GM06990 (cell line): ENCODE results near the gene TNIK.
"Not testable (repeated sequence)": the region's sequence is repeated elsewhere in the genome, so short reads cannot be mapped to it uniquely, and the experiment has no call there.

Source experiments
- DNase-seq: peaks from one replicate; pipeline ENCODE4 v3.0.0-alpha.2; 2011; ENCODE audit not compliant: insufficient read length; ENCODE audit errors: extremely low read depth
- H3K27me3 ChIP-seq: replicated peaks from 2 replicates; pipeline ENCODE4 v1.6.0; 2011; ENCODE audit warnings: low read length; ENCODE audit not compliant: control insufficient read depth, insufficient read depth
- H3K36me3 ChIP-seq: 2 replicates; pipeline ENCODE4 v1.5.1; 2011; ENCODE audit warnings: low read length; ENCODE audit not compliant: control insufficient read depth, insufficient read depth
- H3K4me3 ChIP-seq: replicated peaks from 2 replicates; pipeline ENCODE4 v1.5.1; 2011; ENCODE audit warnings: low read depth, mild to moderate bottlenecking, control low read depth, low read length
- CTCF ChIP-seq: IDR thresholded peaks from 2 replicates; pipeline ENCODE4 v1.5.1; 2011; ENCODE audit warnings: low read length, control low read depth, mild to moderate bottlenecking, inconsistent platforms; ENCODE audit not compliant: insufficient read depth, poor library complexity, severe bottlenecking

TNIK gene

GRCh38 chr3:171384101-171384891, 75.9 kb downstream of the TNIK start:
- DNase-seq: no peak
- TF ChIP-seq CTCF: no peak
- Histone ChIP-seq H3K36me3 (no peaks in the 10 kb centered on the region; the same call in none of the 2 replicates), H3K27me3 (no peaks in the 10 kb centered on the region), H3K4me3 (no peak overlapping the region)

GRCh38 chr3:171383206-171384018, 76.8 kb downstream of the TNIK start:
- H3K4me3 ChIP-seq: no peak overlapping the region
- no peaks in the 10 kb centered on the region; the same call in none of the 2 replicates for H3K36me3 ChIP-seq
- DNase-seq: no peak
- no peak for TF ChIP-seq CTCF
- no peaks in the 10 kb centered on the region for H3K27me3 ChIP-seq

- H3K4me3 ChIP-seq, DNase-seq, H3K36me3 ChIP-seq, H3K27me3 ChIP-seq: not testable (repeated sequence)
These were observed 77.9 kb downstream of the TNIK start for GRCh38 chr3:171382347-171382746.

GRCh38 chr3:171380711-171381425, 79.3 kb downstream of the TNIK start:
- no peaks in the 10 kb centered on the region for H3K27me3 ChIP-seq
- no peak for TF ChIP-seq CTCF
- DNase-seq: no peak
- H3K36me3 ChIP-seq: no peaks in the 10 kb centered on the region; the same call in none of the 2 replicates
- H3K4me3 ChIP-seq: no peak overlapping the region

- H3K36me3 ChIP-seq: no peaks in the 10 kb centered on the region; the same call in none of the 2 replicates
- DNase-seq: no peak
- H3K27me3 ChIP-seq: no peaks in the 10 kb centered on the region
- no peak overlapping the region for H3K4me3 ChIP-seq
- no peak for TF ChIP-seq CTCF
These were observed 80.2 kb downstream of the TNIK start for GRCh38 chr3:171379961-171380483.
